Measurements from ENCODE around the gene EEIG1.

GRCh38 chr9:127982912-127983311 lies 2.1 kb upstream of the EEIG1 start:
- TF ChIP-seq CTCF (IDR thresholded peaks at IDR 0.05) (no peak), POLR2A (IDR thresholded peaks at IDR 0.05) (no peak)

All from lower leg skin (tissue), 3 donors.